A549 (cell line): ENCODE measurements around the gene DMGDH. TPM values are rescaled to one million over a fixed set of nuclear protein-coding genes. Genes with fewer than 3 reads are reported as not detected.

Source experiments
- ATAC-seq, 2 experiments: fragments of 200-7000 bp in 1 of 2; fragments of >200 bp in 1 of 2; cut with Nextera tagmentation in 1 of 2; cut with Tn5 transposase in 1 of 2; 3 replicates each; pipeline versions ENCODE4 v1.8.0 to v1.9.1; 2018 to 2020; ENCODE audit warnings: mild to moderate bottlenecking in 1 of 2, moderate library complexity in 1 of 2
- CTCF ChIA-PET: fragments of 300-600 bp; sonication (Branson Sonifier 250); formaldehyde crosslinking; extraction: SDS; loops from one replicate; lab custom pipeline; 2021; ENCODE audit warnings: antibody characterized with exemption, inconsistent platforms; lab: Yijun Ruan, JAX
- POLR2A ChIA-PET: fragments of 350-600 bp; formaldehyde crosslinking; extraction: SDS; loops from one replicate; lab custom pipeline; 2021; ENCODE audit warnings: antibody characterized with exemption, inconsistent platforms; lab: Yijun Ruan, JAX
- DNase-seq, 2 experiments: peaks; one replicate each; pipeline versions ENCODE4 v3.0.0 to v3.0.0-alpha.2; 2011 to 2016; ENCODE audit warnings: low read depth in 1 of 2, low spot score in 1 of 2
- FAIRE-seq: peaks from 2 replicates; lab custom pipeline; 2011; peaks lifted over from hg19 to GRCh38; lab: Jason Lieb, UNC
- H3K27ac ChIP-seq, 2 experiments: fragments of >200 bp; sonication (Bioruptor Twin); formaldehyde crosslinking; 3 replicates each; pipeline ENCODE4 v1.5.1; 2016 to 2017
- H3K4me1 ChIP-seq: fragments of >200 bp; sonication (Bioruptor Twin); formaldehyde crosslinking; 3 replicates; pipeline ENCODE4 v1.6.1; 2016
- H3K4me2 ChIP-seq: fragments of >200 bp; sonication (Bioruptor Twin); formaldehyde crosslinking; 3 replicates; pipeline ENCODE4 v1.6.1; 2016
- H3K4me3 ChIP-seq: fragments of >200 bp; sonication (Bioruptor Twin); formaldehyde crosslinking; 3 replicates; pipeline ENCODE4 v1.5.1; 2016
- H3K9me3 ChIP-seq: fragments of >200 bp; sonication (Bioruptor Twin); formaldehyde crosslinking; 3 replicates; pipeline ENCODE4 v1.6.1; 2016
- ATOH8 ChIP-seq: fragments of 250-450 bp; sonication (Bioruptor Pico); IDR thresholded peaks from 2 replicates; pipeline ENCODE4 v1.5.0; 2020; ENCODE audit warnings: low read depth, mild to moderate bottlenecking, moderate library complexity
- CBX8 ChIP-seq: fragments of 200-600 bp; sonication (generic); IDR thresholded peaks from 2 replicates; pipeline ENCODE4 v1.6.1; 2016
- CHD4 ChIP-seq: fragments of 200-600 bp; sonication (generic); IDR thresholded peaks from 2 replicates; pipeline ENCODE4 v1.6.1; 2016; ENCODE audit warnings: antibody characterized with exemption, mild to moderate bottlenecking, borderline replicate concordance
- CTCF ChIP-seq: fragments of >200 bp; sonication (Bioruptor Twin); formaldehyde crosslinking; IDR thresholded peaks from 3 replicates; pipeline ENCODE4 v1.5.1; 2016
- FOSB ChIP-seq: fragments of 250-450 bp; sonication (Bioruptor Pico); IDR thresholded peaks from 2 replicates; pipeline ENCODE4 v1.5.0; 2020; ENCODE audit warnings: mild to moderate bottlenecking, moderate library complexity
- FOXS1 ChIP-seq: fragments of 250-450 bp; sonication (Bioruptor Pico); IDR thresholded peaks from 2 replicates; pipeline ENCODE4 v1.5.0; 2020; ENCODE audit warnings: mild to moderate bottlenecking, moderate library complexity
- HDAC2 ChIP-seq: fragments of 200-600 bp; sonication (generic); IDR thresholded peaks from 2 replicates; pipeline ENCODE4 v1.6.1; 2016
- HOXA7 ChIP-seq: fragments of 250-450 bp; sonication (Bioruptor Pico); IDR thresholded peaks from 2 replicates; pipeline ENCODE4 v1.5.0; 2020; ENCODE audit warnings: mild to moderate bottlenecking, moderate library complexity
- JUNB ChIP-seq: fragments of >200 bp; sonication (Bioruptor Twin); formaldehyde crosslinking; IDR thresholded peaks from 2 replicates; pipeline ENCODE4 v1.6.1; 2016
- MAFK ChIP-seq: fragments of 450-650 bp; IDR thresholded peaks from 2 replicates; pipeline ENCODE4 v1.6.1; 2014; ENCODE audit not compliant: partially characterized antibody
- MAZ ChIP-seq: fragments of 150-350 bp; IDR thresholded peaks from 2 replicates; pipeline ENCODE4 v1.6.1; 2014; ENCODE audit warnings: antibody characterized with exemption, low read depth, low read length, borderline replicate concordance
- NFE2L2 ChIP-seq: fragments of 150-350 bp; conservative IDR thresholded peaks from 2 replicates; pipeline ENCODE4 v1.6.1; 2014; ENCODE audit warnings: low read length
- PHF8 ChIP-seq: fragments of 200-600 bp; sonication (generic); IDR thresholded peaks from 2 replicates; pipeline ENCODE4 v1.6.1; 2016; ENCODE audit warnings: low read depth, mild to moderate bottlenecking, antibody characterized with exemption, moderate library complexity, borderline replicate concordance
- POLR2A ChIP-seq: IDR thresholded peaks from 2 replicates; pipeline ENCODE4 v1.6.1; 2012; ENCODE audit warnings: mild to moderate bottlenecking, low read length
- RAD21 ChIP-seq, 2 experiments: fragments of >200 bp in 1 of 2; sonication (Bioruptor Twin) in 1 of 2; formaldehyde crosslinking in 1 of 2; IDR thresholded peaks in 1 of 2; conservative IDR thresholded peaks in 1 of 2; 2 replicates in 1 of 2; 3 replicates in 1 of 2; pipeline ENCODE4 v1.6.1; 2012 to 2018; ENCODE audit warnings: inconsistent platforms in 1 of 2
- RCOR1 ChIP-seq: fragments of 150-350 bp; IDR thresholded peaks from 2 replicates; pipeline ENCODE4 v1.6.1; 2014; ENCODE audit warnings: antibody characterized with exemption, low read length, low read depth
- REST ChIP-seq: fragments of 200-600 bp; sonication (generic); IDR thresholded peaks from 2 replicates; pipeline ENCODE4 v1.6.1; 2016; ENCODE audit warnings: antibody characterized with exemption, mild to moderate bottlenecking, moderate library complexity
- SREBF2 ChIP-seq: fragments of 450-650 bp; IDR thresholded peaks from 2 replicates; pipeline ENCODE4 v1.6.1; 2014; ENCODE audit warnings: mild to moderate bottlenecking, moderate library complexity
- USF2 ChIP-seq: fragments of 450-650 bp; IDR thresholded peaks from 2 replicates; pipeline ENCODE4 v1.6.1; 2014; ENCODE audit warnings: antibody characterized with exemption
- ZC3H11A ChIP-seq: fragments of 450-650 bp; IDR thresholded peaks from 2 replicates; pipeline ENCODE4 v1.6.1; 2014; ENCODE audit warnings: antibody characterized with exemption, mild to moderate bottlenecking
- WGBS: methylation state at CpG from one replicate; pipeline ENCODE4 v1.1.6; 2017; ENCODE audit errors: missing lambda C conversion rate; 5-methylcytosine and 5-hydroxymethylcytosine counted together
- polyA plus RNA-seq, 4 experiments: library from polyadenylated mRNA; depleted of rRNA in 3 of 4; stranded (reverse); fragments of >200 nt; fragmentation: RNase III in 1 of 4; extraction: RNeasy Plus Mini Kit Qiagen cat#74134 plus additional on column Dnase treatment in 1 of 4; gene quantifications; 2 replicates in 3 of 4; 3 replicates in 1 of 4; pipeline ENCODE4 v1.2.3, GENCODE V29; 2011 to 2017
- TF ChIP-seq, protein P1 (sequence below): IDR thresholded peaks from 2 replicates; pipeline ENCODE4 v1.6.1; 2012; ENCODE audit warnings: low read depth, borderline replicate concordance

DMGDH gene
- polyA plus RNA-seq, 2 of the 4 experiments (the other 2 are of a cell fraction) = 2.2 TPM; not detected in 1

GRCh38 chr5:79108086-79108485 is 38.6 kb upstream of the DMGDH start:
- H3K4me2 ChIP-seq = no peak overlapping the region
- no peak for ATAC-seq
- H3K9me3 ChIP-seq = no peaks in the 10 kb centered on the region
- no peak for DNase-seq
- ChIA-PET POLR2A (no interaction called here), CTCF (interaction anchor here (1.1 to 3.1 kb wide), 4 partner anchors 9 to 87 kb away, joined by 3 to 13 read pairs (median 4); no protein-coding TSS in a partner anchor)
- no peak for FAIRE-seq
- H3K4me1 ChIP-seq = no peaks in the 10 kb centered on the region
- no peak overlapping the region for H3K27ac ChIP-seq
- WGBS = 65% methylated on average over 3 of the region's 3 CpGs
- H3K4me3 ChIP-seq = no peak overlapping the region
- TF ChIP-seq MAFK (no peak), FOXS1 (CRISPR knock-in tag) (no peak), USF2 (no peak), MAZ (no peak)

DNA sequence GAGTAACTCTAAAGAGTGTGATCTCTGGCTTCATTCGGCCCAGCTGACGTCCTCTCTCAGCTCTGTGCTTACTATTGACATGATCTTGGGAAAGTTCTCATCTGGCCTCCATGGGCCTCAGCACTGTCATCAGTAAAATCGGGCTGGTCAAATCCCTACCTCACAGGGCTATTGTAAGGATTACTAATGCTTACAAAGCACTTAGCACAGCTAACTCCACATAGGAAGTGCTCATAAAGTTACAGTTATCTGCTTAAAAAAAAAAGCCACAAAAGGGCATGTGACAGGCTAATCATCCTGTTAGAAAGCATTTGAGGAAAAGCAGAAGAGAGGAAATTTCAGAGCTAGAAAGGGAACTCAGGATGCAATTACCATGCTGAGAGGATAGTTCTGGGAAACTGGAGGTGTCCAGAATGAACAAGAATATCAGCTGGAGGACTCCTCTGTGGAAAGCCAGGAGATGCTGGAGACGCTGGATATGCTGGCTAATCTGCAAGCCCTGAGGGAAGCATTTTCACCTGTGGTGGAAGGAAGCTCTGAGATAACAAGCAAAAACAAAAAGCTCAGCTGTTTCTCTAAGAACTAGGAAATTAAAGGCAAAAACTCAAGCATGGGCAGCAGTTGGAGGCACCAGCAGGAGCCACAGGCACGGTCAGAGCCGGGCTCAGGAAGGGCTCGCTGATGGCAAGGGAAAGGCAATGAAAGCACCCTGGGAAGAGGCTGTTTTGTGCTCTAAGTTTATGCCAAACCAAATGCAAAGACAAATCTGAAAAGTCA is 37.7 kb upstream of the DMGDH start:
- Histone ChIP-seq H3K4me2 (no peak overlapping the region), H3K4me3 (no peak overlapping the region), H3K4me1 (no peaks in the 10 kb centered on the region)
- TF ChIP-seq PHF8 (no peak), CTCF (no peak), NFE2L2 (no peak), SREBF2 (no peak), POLR2A (no peak), CHD4 (no peak), JUNB (no peak), RAD21 (conservative IDR thresholded peaks at IDR 0.05 in 1 of 2, IDR thresholded peaks at IDR 0.05 in 1 of 2) (no peak), ZC3H11A (no peak), HDAC2 (no peak), HOXA7 (no peak), CBX8 (no peak), REST (no peak), FOXS1 (CRISPR knock-in tag) (no peak), RCOR1 (no peak), FOSB (no peak), ATOH8 (no peak)
- TF ChIP-seq, protein P1, sequence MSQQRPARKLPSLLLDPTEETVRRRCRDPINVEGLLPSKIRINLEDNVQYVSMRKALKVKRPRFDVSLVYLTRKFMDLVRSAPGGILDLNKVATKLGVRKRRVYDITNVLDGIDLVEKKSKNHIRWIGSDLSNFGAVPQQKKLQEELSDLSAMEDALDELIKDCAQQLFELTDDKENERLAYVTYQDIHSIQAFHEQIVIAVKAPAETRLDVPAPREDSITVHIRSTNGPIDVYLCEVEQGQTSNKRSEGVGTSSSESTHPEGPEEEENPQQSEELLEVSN = no peak
- TF ChIP-seq, all 56 proteins: peak for 0
- CTCF ChIA-PET = interaction anchor here (1.0 to 3.7 kb wide), 8 partner anchors 10 to 357 kb away, joined by 3 to 18 read pairs (median 4); no protein-coding TSS in a partner anchor
- no peak for DNase-seq
- 44% methylated on average over 7 of the region's 7 CpGs for WGBS
- H3K9me3 ChIP-seq = peaks cover under 1% of the 10 kb centered on the region; the same call in 1 of the 3 replicates
- H3K27ac ChIP-seq = no peak overlapping the region
- POLR2A ChIA-PET = no interaction called here
- FAIRE-seq = no peak
- no peak; a peak in 1 of 6 replicates for ATAC-seq
